Neural cell (in vitro differentiated cells): ENCODE results near the gene CBFA2T3.

Experiments
- EP300 ChIP-seq: fragments of 450-650 bp; conservative IDR thresholded peaks from 2 replicates; pipeline ENCODE4 v1.6.1; 2014; ENCODE audit warnings: antibody characterized with exemption, mild to moderate bottlenecking, moderate library complexity; ENCODE audit not compliant: poor library complexity, severe bottlenecking
- EZH2 ChIP-seq: fragments of 200-600, 300-800 bp; shearing (Covaris generic), sonication (generic); IDR thresholded peaks from 2 replicates; pipeline ENCODE4 v1.6.1; 2014; ENCODE audit warnings: antibody characterized with exemption, low read length, borderline replicate concordance, mild to moderate bottlenecking; ENCODE audit not compliant: insufficient read depth, poor library complexity, severe bottlenecking
- POLR2AphosphoS5 ChIP-seq: IDR thresholded peaks from 2 replicates; pipeline ENCODE4 v1.6.1; 2012
- RAD21 ChIP-seq: fragments of 450-650 bp; conservative IDR thresholded peaks from 2 replicates; pipeline ENCODE4 v1.6.1; 2014; ENCODE audit warnings: antibody characterized with exemption, mild to moderate bottlenecking, moderate library complexity
- SMC3 ChIP-seq: fragments of 450-650 bp; conservative IDR thresholded peaks from 2 replicates; pipeline ENCODE4 v1.6.1; 2014; ENCODE audit warnings: antibody characterized with exemption, mild to moderate bottlenecking, moderate library complexity; ENCODE audit not compliant: poor library complexity
- TAF1 ChIP-seq: IDR thresholded peaks from 2 replicates; pipeline ENCODE4 v1.6.1; 2012; ENCODE audit warnings: low read depth
- TF ChIP-seq, protein P1 (sequence below): fragments of 450-650 bp; IDR thresholded peaks from 2 replicates; pipeline ENCODE4 v1.5.1; 2014; ENCODE audit warnings: antibody characterized with exemption, mild to moderate bottlenecking, moderate library complexity; ENCODE audit not compliant: poor library complexity, severe bottlenecking
- TF ChIP-seq, protein P2 (sequence below): IDR thresholded peaks from 2 replicates; pipeline ENCODE4 v1.6.1; 2012; ENCODE audit warnings: borderline replicate concordance

DNA sequence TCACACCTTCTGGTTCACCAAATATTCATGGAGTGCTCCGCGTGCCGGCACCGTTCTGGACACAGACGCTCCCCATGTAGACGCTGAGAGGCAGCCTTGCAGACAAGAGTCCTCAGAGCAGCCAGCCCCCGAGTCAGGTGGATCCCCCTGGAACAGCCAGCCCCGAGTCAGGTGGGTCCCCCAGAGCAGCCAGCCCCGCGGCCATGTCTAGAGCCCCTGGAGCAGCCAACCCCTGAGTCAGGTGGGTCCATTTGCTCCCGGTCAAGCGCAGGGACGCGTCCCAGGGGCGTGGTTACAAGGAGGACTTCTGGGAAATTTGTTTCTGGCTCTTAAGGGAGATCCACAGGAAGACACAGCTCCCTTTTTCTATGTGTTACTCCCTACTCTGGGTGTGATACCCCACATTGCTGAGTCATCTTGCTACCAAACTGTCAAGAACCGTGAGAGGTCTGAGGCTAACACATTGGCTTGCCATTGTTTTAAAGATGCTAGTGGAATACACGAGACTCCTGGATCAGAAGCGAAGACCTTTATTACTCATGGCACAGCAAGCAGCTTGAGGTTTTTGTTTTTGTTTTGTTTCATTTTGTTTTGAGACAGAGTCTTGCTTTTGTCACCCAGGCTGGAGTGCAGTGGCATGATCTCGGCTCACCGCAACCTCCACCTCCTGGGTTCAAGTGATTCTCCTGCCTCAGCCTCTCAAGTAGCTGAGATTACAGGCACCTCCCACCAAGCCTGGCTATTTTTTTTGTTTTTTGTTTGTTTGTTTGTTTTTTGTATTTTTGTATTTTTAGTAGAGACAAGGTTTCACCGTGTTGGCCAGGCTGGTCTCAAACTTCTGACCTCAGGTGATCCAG, 43.3 kb upstream of the CBFA2T3 start:
- TF ChIP-seq, protein P1, sequence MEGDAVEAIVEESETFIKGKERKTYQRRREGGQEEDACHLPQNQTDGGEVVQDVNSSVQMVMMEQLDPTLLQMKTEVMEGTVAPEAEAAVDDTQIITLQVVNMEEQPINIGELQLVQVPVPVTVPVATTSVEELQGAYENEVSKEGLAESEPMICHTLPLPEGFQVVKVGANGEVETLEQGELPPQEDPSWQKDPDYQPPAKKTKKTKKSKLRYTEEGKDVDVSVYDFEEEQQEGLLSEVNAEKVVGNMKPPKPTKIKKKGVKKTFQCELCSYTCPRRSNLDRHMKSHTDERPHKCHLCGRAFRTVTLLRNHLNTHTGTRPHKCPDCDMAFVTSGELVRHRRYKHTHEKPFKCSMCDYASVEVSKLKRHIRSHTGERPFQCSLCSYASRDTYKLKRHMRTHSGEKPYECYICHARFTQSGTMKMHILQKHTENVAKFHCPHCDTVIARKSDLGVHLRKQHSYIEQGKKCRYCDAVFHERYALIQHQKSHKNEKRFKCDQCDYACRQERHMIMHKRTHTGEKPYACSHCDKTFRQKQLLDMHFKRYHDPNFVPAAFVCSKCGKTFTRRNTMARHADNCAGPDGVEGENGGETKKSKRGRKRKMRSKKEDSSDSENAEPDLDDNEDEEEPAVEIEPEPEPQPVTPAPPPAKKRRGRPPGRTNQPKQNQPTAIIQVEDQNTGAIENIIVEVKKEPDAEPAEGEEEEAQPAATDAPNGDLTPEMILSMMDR: no peak
- TF ChIP-seq TAF1 (no peak), EZH2 (no peak), EP300 (no peak), RAD21 (no peak), SMC3 (no peak), POLR2AphosphoS5 (no peak)
- TF ChIP-seq, protein P2, sequence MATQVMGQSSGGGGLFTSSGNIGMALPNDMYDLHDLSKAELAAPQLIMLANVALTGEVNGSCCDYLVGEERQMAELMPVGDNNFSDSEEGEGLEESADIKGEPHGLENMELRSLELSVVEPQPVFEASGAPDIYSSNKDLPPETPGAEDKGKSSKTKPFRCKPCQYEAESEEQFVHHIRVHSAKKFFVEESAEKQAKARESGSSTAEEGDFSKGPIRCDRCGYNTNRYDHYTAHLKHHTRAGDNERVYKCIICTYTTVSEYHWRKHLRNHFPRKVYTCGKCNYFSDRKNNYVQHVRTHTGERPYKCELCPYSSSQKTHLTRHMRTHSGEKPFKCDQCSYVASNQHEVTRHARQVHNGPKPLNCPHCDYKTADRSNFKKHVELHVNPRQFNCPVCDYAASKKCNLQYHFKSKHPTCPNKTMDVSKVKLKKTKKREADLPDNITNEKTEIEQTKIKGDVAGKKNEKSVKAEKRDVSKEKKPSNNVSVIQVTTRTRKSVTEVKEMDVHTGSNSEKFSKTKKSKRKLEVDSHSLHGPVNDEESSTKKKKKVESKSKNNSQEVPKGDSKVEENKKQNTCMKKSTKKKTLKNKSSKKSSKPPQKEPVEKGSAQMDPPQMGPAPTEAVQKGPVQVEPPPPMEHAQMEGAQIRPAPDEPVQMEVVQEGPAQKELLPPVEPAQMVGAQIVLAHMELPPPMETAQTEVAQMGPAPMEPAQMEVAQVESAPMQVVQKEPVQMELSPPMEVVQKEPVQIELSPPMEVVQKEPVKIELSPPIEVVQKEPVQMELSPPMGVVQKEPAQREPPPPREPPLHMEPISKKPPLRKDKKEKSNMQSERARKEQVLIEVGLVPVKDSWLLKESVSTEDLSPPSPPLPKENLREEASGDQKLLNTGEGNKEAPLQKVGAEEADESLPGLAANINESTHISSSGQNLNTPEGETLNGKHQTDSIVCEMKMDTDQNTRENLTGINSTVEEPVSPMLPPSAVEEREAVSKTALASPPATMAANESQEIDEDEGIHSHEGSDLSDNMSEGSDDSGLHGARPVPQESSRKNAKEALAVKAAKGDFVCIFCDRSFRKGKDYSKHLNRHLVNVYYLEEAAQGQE: no peak
